ENCODE results near the gene SPATS2L. TPM values are rescaled to one million over a fixed set of nuclear protein-coding genes. Genes with fewer than 3 reads are reported as not detected.
A peak's percentile ranks its signal among the peaks of the same experiment; 100 is the strongest.

SPATS2L gene
- total RNA-seq, 1 donor from 2014 or later, result 192 TPM

DNA sequence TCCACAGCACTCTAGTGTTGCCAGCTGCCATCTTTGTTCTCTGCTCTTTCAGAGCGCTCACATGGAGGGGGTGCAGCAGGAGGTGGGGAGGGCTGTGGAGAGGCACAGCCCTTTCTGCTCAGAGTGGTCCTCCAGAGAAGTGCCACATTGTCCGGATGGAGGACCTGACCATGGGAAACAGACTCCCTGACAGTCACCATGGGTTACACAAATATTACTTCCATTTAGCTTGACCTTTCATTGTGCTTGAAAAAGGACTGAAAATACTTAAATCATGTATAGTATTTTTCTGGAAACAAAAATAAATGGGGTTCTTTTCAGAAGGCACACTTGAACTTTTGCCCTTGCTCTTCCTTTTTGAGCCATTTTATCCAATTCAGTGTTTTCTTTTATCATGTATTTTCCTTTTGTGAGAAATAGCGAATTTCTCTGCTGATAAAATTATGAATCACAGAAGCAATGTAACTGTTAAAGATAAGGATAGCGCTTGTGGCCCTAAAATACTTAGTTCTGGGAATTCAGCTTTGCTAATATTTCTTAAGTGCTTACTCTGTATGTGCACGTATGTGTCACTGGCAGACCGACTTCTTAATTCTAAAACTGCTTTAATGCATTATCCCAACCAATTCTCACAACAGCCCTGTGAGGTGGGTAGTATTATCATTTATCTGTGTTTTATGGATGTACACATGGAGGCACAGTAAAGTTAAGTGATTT lies 34.2 kb downstream of the SPATS2L start:
- H2AFZ ChIP-seq (ENCODE audit: low read depth, low read length), result no peak overlapping the region
- no peaks in the 10 kb centered on the region for H3K9me3 Mint-ChIP-seq (ENCODE audit: unreplicated experiment)
- H3K27ac ChIP-seq (ENCODE audit: low read depth, low read length), result peak overlapping the region; percentile 53
- no peaks in the 10 kb centered on the region for H3K27me3 Mint-ChIP-seq (ENCODE audit: low read depth, unreplicated experiment)
- peak overlapping the region; percentile 64 for H3K27ac Mint-ChIP-seq (ENCODE audit: unreplicated experiment)
- FAIRE-seq, result no peak
- TF ChIP-seq, protein P1, sequence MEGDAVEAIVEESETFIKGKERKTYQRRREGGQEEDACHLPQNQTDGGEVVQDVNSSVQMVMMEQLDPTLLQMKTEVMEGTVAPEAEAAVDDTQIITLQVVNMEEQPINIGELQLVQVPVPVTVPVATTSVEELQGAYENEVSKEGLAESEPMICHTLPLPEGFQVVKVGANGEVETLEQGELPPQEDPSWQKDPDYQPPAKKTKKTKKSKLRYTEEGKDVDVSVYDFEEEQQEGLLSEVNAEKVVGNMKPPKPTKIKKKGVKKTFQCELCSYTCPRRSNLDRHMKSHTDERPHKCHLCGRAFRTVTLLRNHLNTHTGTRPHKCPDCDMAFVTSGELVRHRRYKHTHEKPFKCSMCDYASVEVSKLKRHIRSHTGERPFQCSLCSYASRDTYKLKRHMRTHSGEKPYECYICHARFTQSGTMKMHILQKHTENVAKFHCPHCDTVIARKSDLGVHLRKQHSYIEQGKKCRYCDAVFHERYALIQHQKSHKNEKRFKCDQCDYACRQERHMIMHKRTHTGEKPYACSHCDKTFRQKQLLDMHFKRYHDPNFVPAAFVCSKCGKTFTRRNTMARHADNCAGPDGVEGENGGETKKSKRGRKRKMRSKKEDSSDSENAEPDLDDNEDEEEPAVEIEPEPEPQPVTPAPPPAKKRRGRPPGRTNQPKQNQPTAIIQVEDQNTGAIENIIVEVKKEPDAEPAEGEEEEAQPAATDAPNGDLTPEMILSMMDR (IDR thresholded peaks at IDR 0.05; ENCODE audit: insufficient read depth, low read depth, low read length), result no peak
- no peak for TF ChIP-seq EZH2 (IDR thresholded peaks at IDR 0.05; ENCODE audit: insufficient read depth, low read length)
- H3K79me2 ChIP-seq (ENCODE audit: insufficient read depth, low read length), result peaks cover 91% of the 10 kb centered on the region
- peaks cover 4% of the 10 kb centered on the region for H3K36me3 ChIP-seq (ENCODE audit: insufficient read depth, low read length)
- peaks cover 15% of the 10 kb centered on the region for H4K20me1 ChIP-seq (ENCODE audit: insufficient read depth, low read length)
- H3K27me3 ChIP-seq (ENCODE audit: insufficient read depth, low read length), result no peaks in the 10 kb centered on the region
- no peaks in the 10 kb centered on the region for H3K9me3 ChIP-seq (ENCODE audit: insufficient read depth, low read depth, low read length)
- peaks cover 33% of the 10 kb centered on the region for H3K4me1 Mint-ChIP-seq (ENCODE audit: low read depth, unreplicated experiment)
- peak overlapping the region; percentile 29 for H3K9ac ChIP-seq (ENCODE audit: low read length)
- DNase-seq (ENCODE audit: low read depth), result peak; percentile 70
- no peak overlapping the region for H3K4me3 ChIP-seq (ENCODE audit: insufficient read depth, low read depth, low read length)
- H3K4me1 ChIP-seq (ENCODE audit: insufficient read depth, low read length), result peaks cover 21% of the 10 kb centered on the region
- H3K4me2 ChIP-seq (ENCODE audit: low read length), result peak overlapping the region; percentile 50
- H3K4me3 Mint-ChIP-seq (ENCODE audit: unreplicated experiment), result no peak overlapping the region
- peaks cover 10% of the 10 kb centered on the region for H3K36me3 Mint-ChIP-seq (ENCODE audit: low read depth, unreplicated experiment)

DNA sequence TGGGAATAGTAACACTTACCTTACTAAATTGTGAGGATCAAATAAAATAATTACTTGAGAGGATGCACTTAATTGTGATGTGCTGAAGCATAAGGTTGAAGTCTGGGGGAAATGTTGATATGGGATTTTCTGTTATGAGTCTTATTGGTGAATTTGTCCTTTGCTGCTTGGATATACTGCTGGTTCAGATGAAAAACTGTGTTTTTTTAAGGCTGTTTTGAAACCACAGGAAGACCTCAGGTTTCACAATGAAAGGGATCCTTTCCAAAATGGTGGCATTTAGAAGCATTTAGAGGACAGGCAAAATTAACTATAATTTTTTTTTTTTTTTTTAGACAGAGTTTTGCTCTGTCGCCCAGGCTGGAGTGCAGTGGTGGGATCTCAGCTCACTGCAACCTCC lies 34.9 kb downstream of the SPATS2L start:
- peak overlapping the region; percentile 42 for H3K4me2 ChIP-seq (ENCODE audit: low read length)
- TF ChIP-seq EZH2 (IDR thresholded peaks at IDR 0.05; ENCODE audit: insufficient read depth, low read length), result no peak
- TF ChIP-seq, protein P1 (IDR thresholded peaks at IDR 0.05; ENCODE audit: insufficient read depth, low read depth, low read length), result no peak
- no peaks in the 10 kb centered on the region for H3K27me3 Mint-ChIP-seq (ENCODE audit: low read depth, unreplicated experiment)
- H3K9me3 ChIP-seq (ENCODE audit: insufficient read depth, low read depth, low read length), result no peaks in the 10 kb centered on the region
- peaks cover 21% of the 10 kb centered on the region for H3K4me1 ChIP-seq (ENCODE audit: insufficient read depth, low read length)
- no peak overlapping the region for H3K27ac Mint-ChIP-seq (ENCODE audit: unreplicated experiment)
- DNase-seq (ENCODE audit: low read depth) (no peak), FAIRE-seq (no peak)
- no peak overlapping the region for H2AFZ ChIP-seq (ENCODE audit: low read depth, low read length)
- H3K9ac ChIP-seq (ENCODE audit: low read length), result no peak overlapping the region
- H3K9me3 Mint-ChIP-seq (ENCODE audit: unreplicated experiment), result no peaks in the 10 kb centered on the region
- H3K4me1 Mint-ChIP-seq (ENCODE audit: low read depth, unreplicated experiment), result peaks cover 39% of the 10 kb centered on the region
- H3K4me3 ChIP-seq (ENCODE audit: insufficient read depth, low read depth, low read length), result no peak overlapping the region
- H3K27ac ChIP-seq (ENCODE audit: low read depth, low read length), result peak overlapping the region; percentile 53
- peaks cover 7% of the 10 kb centered on the region for H3K36me3 Mint-ChIP-seq (ENCODE audit: low read depth, unreplicated experiment)
- H3K27me3 ChIP-seq (ENCODE audit: insufficient read depth, low read length), result no peaks in the 10 kb centered on the region
- no peak overlapping the region for H3K4me3 Mint-ChIP-seq (ENCODE audit: unreplicated experiment)
- H3K36me3 ChIP-seq (ENCODE audit: insufficient read depth, low read length), result peaks cover 4% of the 10 kb centered on the region
- H4K20me1 ChIP-seq (ENCODE audit: insufficient read depth, low read length), result peaks cover 19% of the 10 kb centered on the region
- H3K79me2 ChIP-seq (ENCODE audit: insufficient read depth, low read length), result peaks cover 91% of the 10 kb centered on the region

DNA sequence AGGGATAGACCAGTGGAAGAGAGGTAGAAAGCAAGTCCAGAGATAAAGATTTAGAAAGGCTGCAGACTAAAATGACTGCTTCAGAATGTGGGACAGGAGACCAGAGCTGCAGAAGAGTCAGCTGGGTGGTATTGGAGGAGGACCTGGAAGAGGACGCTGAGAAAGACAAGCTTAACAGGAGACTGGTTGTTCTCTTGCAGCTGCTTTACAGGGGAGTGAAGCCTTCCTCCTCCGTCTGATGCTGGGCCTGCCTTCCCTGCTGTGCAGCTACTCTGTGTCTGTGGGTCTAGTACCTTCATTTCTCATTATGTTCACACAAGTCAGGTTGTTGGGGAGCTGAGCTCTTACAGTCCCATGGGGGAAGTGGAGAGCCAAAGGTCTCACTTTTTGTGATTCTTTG lies 35.7 kb downstream of the SPATS2L start:
- Histone ChIP-seq H3K27me3 (ENCODE audit: insufficient read depth, low read length) (no peaks in the 10 kb centered on the region), H3K27ac (ENCODE audit: low read depth, low read length) (no peak overlapping the region), H3K4me3 (ENCODE audit: insufficient read depth, low read depth, low read length) (no peak overlapping the region), H4K20me1 (ENCODE audit: insufficient read depth, low read length) (peaks cover 22% of the 10 kb centered on the region), H2AFZ (ENCODE audit: low read depth, low read length) (no peak overlapping the region), H3K9ac (ENCODE audit: low read length) (no peak overlapping the region), H3K4me1 (ENCODE audit: insufficient read depth, low read length) (peaks cover 19% of the 10 kb centered on the region), H3K36me3 (ENCODE audit: insufficient read depth, low read length) (peaks cover 4% of the 10 kb centered on the region), H3K4me2 (ENCODE audit: low read length) (no peak overlapping the region), H3K9me3 (ENCODE audit: insufficient read depth, low read depth, low read length) (no peaks in the 10 kb centered on the region), H3K79me2 (ENCODE audit: insufficient read depth, low read length) (peaks cover 91% of the 10 kb centered on the region)
- no peaks in the 10 kb centered on the region for H3K27me3 Mint-ChIP-seq (ENCODE audit: low read depth, unreplicated experiment)
- peaks cover 4% of the 10 kb centered on the region for H3K36me3 Mint-ChIP-seq (ENCODE audit: low read depth, unreplicated experiment)
- no peak overlapping the region for H3K4me3 Mint-ChIP-seq (ENCODE audit: unreplicated experiment)
- H3K27ac Mint-ChIP-seq (ENCODE audit: unreplicated experiment), result no peak overlapping the region
- TF ChIP-seq, protein P1 (IDR thresholded peaks at IDR 0.05; ENCODE audit: insufficient read depth, low read depth, low read length), result no peak
- no peak for TF ChIP-seq EZH2 (IDR thresholded peaks at IDR 0.05; ENCODE audit: insufficient read depth, low read length)
- FAIRE-seq (no peak), DNase-seq (ENCODE audit: low read depth) (no peak)
- H3K4me1 Mint-ChIP-seq (ENCODE audit: low read depth, unreplicated experiment), result peaks cover 42% of the 10 kb centered on the region
- no peaks in the 10 kb centered on the region for H3K9me3 Mint-ChIP-seq (ENCODE audit: unreplicated experiment)
